Activated CD4-positive, alpha-beta memory T cell treated with anti-CD3 and anti-CD28 coated beads, Interleukin-2, amount 10 ng/mL, durations not matched to agents 7 days and 5 days (primary cell): ENCODE measurements around the gene ZNHIT3. TPM values are rescaled to one million over a fixed set of nuclear protein-coding genes. Genes with fewer than 3 reads are reported as not detected.
A peak's percentile ranks its signal among the peaks of the same experiment; 100 is the strongest.
"Not testable (repeated sequence)": the region's sequence is repeated elsewhere in the genome, so short reads cannot be mapped to it uniquely, and the experiment has no call there.

Source experiments
- CTCF ChIA-PET: fragments of 350-600 bp; sonication (Branson Sonifier 250); formaldehyde crosslinking; loops from one replicate; lab custom pipeline; 2021; ENCODE audit warnings: antibody characterized with exemption, inconsistent platforms; lab: Charles Lee
- POLR2A ChIA-PET: fragments of 350-600 bp; sonication (Branson Sonifier 250); formaldehyde crosslinking; loops from one replicate; lab custom pipeline; 2021; ENCODE audit warnings: antibody characterized with exemption; lab: Charles Lee
- DNase-seq: peaks from one replicate; pipeline ENCODE4 v3.0.0-alpha.2; 2020
- H3K27ac Mint-ChIP-seq: one replicate; pipeline ENCODE4 v1.8.0; 2021; ENCODE audit warnings: mild to moderate bottlenecking, mixed read lengths
- H3K27me3 Mint-ChIP-seq: one replicate; pipeline ENCODE4 v1.8.0; 2021; ENCODE audit warnings: mixed read lengths
- H3K36me3 Mint-ChIP-seq: one replicate; pipeline ENCODE4 v1.8.0; 2021; ENCODE audit warnings: low read depth, mixed read lengths
- H3K4me1 Mint-ChIP-seq: one replicate; pipeline ENCODE4 v1.8.0; 2021; ENCODE audit warnings: mixed read lengths
- H3K4me3 Mint-ChIP-seq: one replicate; pipeline ENCODE4 v1.8.0; 2021; ENCODE audit warnings: mild to moderate bottlenecking, mixed read lengths
- H3K9me3 Mint-ChIP-seq: one replicate; pipeline ENCODE4 v1.8.0; 2021; ENCODE audit warnings: mixed read lengths
- total RNA-seq, 2 experiments: library from RNA; stranded (reverse); gene quantifications; one replicate each; pipeline ENCODE4 v1.2.3, GENCODE V29; 2021

ZNHIT3 gene
- total RNA-seq, 2 experiments from 2014 or later, result 38.1 to 38.9 TPM

GRCh38 chr17:36468903-36469635, 17.4 kb upstream of the ZNHIT3 start:
- ChIA-PET POLR2A (no interaction called here), CTCF (interaction anchor here (1.0 kb wide), 1 partner anchor 14 kb away, joined by 3 read pairs; no protein-coding TSS in a partner anchor)
- no peaks in the 10 kb centered on the region for H3K9me3 Mint-ChIP-seq
- peaks cover 28% of the 10 kb centered on the region for H3K27me3 Mint-ChIP-seq
- H3K4me1 Mint-ChIP-seq, result no peaks in the 10 kb centered on the region
- no peak overlapping the region for H3K4me3 Mint-ChIP-seq
- H3K36me3 Mint-ChIP-seq, result no peaks in the 10 kb centered on the region
- no peak overlapping the region for H3K27ac Mint-ChIP-seq
- DNase-seq, result no peak

DNA sequence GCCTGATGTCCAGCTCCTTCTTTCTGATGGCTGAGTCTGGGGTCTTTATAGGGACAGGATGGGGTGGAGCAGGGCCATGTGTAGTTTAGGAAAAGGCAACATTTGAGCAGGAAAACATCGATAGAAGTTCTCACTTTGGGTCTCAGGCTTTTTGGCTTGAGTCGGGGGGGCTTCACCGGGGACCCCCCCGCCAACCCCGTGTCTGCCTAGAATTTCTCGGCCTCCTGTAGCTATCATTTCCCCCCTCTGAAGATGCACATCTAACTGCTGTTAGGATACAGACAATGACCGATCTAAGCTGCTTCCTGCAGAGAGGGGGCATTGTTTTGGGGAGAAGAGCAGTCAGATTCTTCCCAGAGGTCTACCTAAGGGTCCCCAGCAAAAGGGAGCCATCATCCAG, 16.7 kb upstream of the ZNHIT3 start:
- no peak overlapping the region for H3K4me3 Mint-ChIP-seq
- H3K9me3 Mint-ChIP-seq, result no peaks in the 10 kb centered on the region
- no peaks in the 10 kb centered on the region for H3K36me3 Mint-ChIP-seq
- ChIA-PET CTCF (interaction anchor here (1.0 kb wide), 1 partner anchor 13 kb away, joined by 3 read pairs; no protein-coding TSS in a partner anchor), POLR2A (no interaction called here)
- no peak overlapping the region for H3K27ac Mint-ChIP-seq
- no peaks in the 10 kb centered on the region for H3K4me1 Mint-ChIP-seq
- DNase-seq, result no peak
- peaks cover 31% of the 10 kb centered on the region for H3K27me3 Mint-ChIP-seq

GRCh38 chr17:36470499-36470898, 16.0 kb upstream of the ZNHIT3 start:
- H3K4me1 Mint-ChIP-seq, result no peaks in the 10 kb centered on the region
- no peak overlapping the region for H3K27ac Mint-ChIP-seq
- H3K36me3 Mint-ChIP-seq, result no peaks in the 10 kb centered on the region
- CTCF ChIA-PET, result no interaction called here
- H3K4me3 Mint-ChIP-seq, result no peak overlapping the region
- DNase-seq, result no peak
- POLR2A ChIA-PET, result no interaction called here
- H3K27me3 Mint-ChIP-seq, result peaks cover 27% of the 10 kb centered on the region
- H3K9me3 Mint-ChIP-seq, result no peaks in the 10 kb centered on the region

GRCh38 chr17:36474571-36474970, 11.9 kb upstream of the ZNHIT3 start:
- no peaks in the 10 kb centered on the region for H3K36me3 Mint-ChIP-seq
- H3K27ac Mint-ChIP-seq, result no peak overlapping the region
- CTCF ChIA-PET, result interaction anchor here (0.8 kb wide), 1 partner anchor 9 kb away, joined by 3 read pairs; no protein-coding TSS in a partner anchor
- POLR2A ChIA-PET, result no interaction called here
- no peaks in the 10 kb centered on the region for H3K9me3 Mint-ChIP-seq
- no peaks in the 10 kb centered on the region for H3K4me1 Mint-ChIP-seq
- H3K4me3 Mint-ChIP-seq, result no peak overlapping the region
- no peak for DNase-seq
- peaks cover 36% of the 10 kb centered on the region for H3K27me3 Mint-ChIP-seq

GRCh38 chr17:36475346-36475970, 11.0 kb upstream of the ZNHIT3 start:
- ChIA-PET POLR2A (interaction anchor here (1.6 kb wide), 1 partner anchor 10 kb away, joined by 4 read pairs; no protein-coding TSS in a partner anchor), CTCF (no interaction called here)
- H3K9me3 Mint-ChIP-seq, result no peaks in the 10 kb centered on the region
- no peaks in the 10 kb centered on the region for H3K4me1 Mint-ChIP-seq
- no peak overlapping the region for H3K4me3 Mint-ChIP-seq
- peaks cover 39% of the 10 kb centered on the region for H3K27me3 Mint-ChIP-seq
- no peak for DNase-seq
- no peak overlapping the region for H3K27ac Mint-ChIP-seq
- H3K36me3 Mint-ChIP-seq, result no peaks in the 10 kb centered on the region

DNA sequence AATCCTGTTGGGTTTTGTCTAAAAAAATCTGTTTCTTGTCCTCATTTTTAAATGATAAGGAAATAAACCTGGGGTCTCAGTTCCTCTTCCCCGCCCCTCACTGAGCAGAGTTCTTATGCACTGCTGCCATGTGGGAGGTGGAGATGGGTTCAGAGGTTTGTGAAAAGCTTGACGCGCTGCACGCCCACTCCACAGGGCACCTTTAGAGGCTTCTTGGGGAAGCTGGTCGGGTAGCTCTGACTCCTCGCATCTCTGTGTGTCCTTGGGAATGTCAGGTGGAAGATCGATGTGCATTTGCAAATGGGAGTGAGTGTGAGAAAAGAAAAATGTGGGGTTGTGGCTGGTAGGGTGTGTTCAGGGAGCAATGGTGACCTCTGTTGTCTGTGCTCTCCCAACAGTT, 4.7 kb upstream of the ZNHIT3 start:
- no peak for DNase-seq
- peaks cover 30% of the 10 kb centered on the region for H3K4me1 Mint-ChIP-seq
- peaks cover 2% of the 10 kb centered on the region for H3K36me3 Mint-ChIP-seq
- ChIA-PET POLR2A (no interaction called here), CTCF (interaction anchor here (0.6 kb wide), 1 partner anchor 534 kb away, joined by 3 read pairs; no protein-coding TSS in a partner anchor)
- H3K27ac Mint-ChIP-seq, result no peak overlapping the region
- H3K9me3 Mint-ChIP-seq, result no peaks in the 10 kb centered on the region
- H3K27me3 Mint-ChIP-seq, result peaks cover 30% of the 10 kb centered on the region
- H3K4me3 Mint-ChIP-seq, result no peak overlapping the region

DNA sequence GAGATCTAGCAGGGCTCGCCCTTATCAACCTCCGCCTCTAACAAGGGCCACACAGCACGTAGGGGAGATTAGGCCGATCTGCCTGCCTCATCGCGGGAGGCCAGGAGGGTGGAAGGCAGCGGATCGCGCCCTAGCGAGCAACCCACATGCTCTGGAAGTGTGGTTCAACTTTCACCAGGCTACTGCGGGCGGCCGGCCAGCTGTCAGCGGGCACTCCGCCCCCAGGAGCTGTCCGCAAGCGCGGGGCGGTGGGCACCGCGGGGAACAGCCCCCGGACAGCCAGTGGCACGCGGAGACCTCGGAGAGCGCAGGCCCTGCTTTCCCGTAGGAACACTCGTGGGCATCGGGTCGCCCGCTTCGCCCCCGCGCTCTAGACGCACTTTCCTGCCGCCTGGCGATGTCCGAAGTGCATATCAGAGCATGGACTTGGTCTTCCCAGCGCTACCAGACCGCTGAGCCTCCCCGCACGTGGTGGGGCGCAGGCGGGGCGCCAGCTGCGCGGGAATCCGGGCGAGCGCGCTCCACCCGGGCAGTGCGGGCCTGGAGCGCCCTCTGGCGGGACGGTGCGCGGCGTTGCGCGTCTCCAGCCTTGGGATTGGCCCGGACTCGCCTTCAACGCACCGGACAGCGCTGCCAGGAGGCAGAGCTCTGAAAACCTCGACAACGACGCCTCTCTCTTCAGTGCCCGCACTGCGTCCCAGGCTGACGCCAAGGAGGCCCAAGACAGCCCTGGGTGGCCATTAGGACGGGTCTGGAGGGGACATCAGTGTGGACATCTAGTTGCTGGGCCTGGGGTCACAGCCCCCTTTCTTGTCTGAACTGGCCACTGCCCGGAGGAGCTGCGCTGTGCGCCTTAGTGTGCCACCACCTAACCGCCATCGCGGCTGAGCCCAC, 3.6 kb upstream of the ZNHIT3 start:
- Mint-ChIP-seq H3K9me3 (no peaks in the 10 kb centered on the region), H3K4me1 (peaks cover 38% of the 10 kb centered on the region), H3K27ac (no peak overlapping the region), H3K4me3 (peak overlapping the region; percentile 8), H3K27me3 (peaks cover 23% of the 10 kb centered on the region), H3K36me3 (peaks cover 5% of the 10 kb centered on the region)
- DNase-seq, result peak; percentile 82
- POLR2A ChIA-PET, result interaction anchor here (0.6 to 1.0 kb wide), 2 partner anchors 51 to 1163 kb away, joined by 3 read pairs; no protein-coding TSS in a partner anchor
- CTCF ChIA-PET, result interaction anchor here (0.8 to 1.6 kb wide), 9 partner anchors 8 to 513 kb away, joined by 3 to 8 read pairs (median 3); partner anchors contain the start of gene MRM1

- not testable (repeated sequence) for H3K4me3 Mint-ChIP-seq, H3K27ac Mint-ChIP-seq, DNase-seq, H3K9me3 Mint-ChIP-seq, H3K36me3 Mint-ChIP-seq
- ChIA-PET CTCF (interaction anchor here (1.4 to 1.6 kb wide), 2 partner anchors 8 to 508 kb away, joined by 5 to 8 read pairs; no protein-coding TSS in a partner anchor), POLR2A (interaction anchor here (1.0 to 2.6 kb wide), 2 partner anchors 50 to 51 kb away, joined by 3 to 21 read pairs; partner anchors contain the start of genes MYO19 and PIGW)
- peaks cover 23% of the 10 kb centered on the region for H3K27me3 Mint-ChIP-seq
- H3K4me1 Mint-ChIP-seq, result peaks cover 42% of the 10 kb centered on the region
Measured at GRCh38 chr17:36484021-36484420, 2.5 kb upstream of the ZNHIT3 start.

DNA sequence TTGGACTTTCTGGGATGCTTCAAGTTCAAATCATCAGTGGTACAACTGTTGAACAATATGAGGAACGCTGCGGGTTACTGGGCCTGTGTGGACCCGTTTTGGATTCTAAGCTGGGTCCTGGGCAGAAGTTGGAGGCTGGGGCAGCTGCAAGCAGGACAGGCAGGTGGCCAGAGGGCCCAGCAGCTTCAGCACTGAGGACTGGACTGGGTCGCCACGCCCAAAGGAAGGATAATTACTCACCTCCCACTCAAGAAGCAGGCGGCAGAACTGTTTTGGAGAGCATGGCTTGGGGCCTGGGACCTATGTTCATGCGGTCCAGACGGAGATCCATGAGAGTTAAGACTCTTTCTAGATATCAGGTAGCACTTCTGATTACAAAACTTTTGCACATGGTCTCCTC, 1.5 kb upstream of the ZNHIT3 start:
- H3K4me1 Mint-ChIP-seq, result peaks cover 48% of the 10 kb centered on the region
- H3K27me3 Mint-ChIP-seq, result peaks cover 17% of the 10 kb centered on the region
- ChIA-PET POLR2A (interaction anchor here (0.7 to 2.6 kb wide), 4 partner anchors 10 to 117 kb away, joined by 3 to 21 read pairs (median 6); partner anchors contain the start of genes MYO19 and PIGW), CTCF (no interaction called here)
- no peaks in the 10 kb centered on the region for H3K9me3 Mint-ChIP-seq
- no peak for DNase-seq
- H3K36me3 Mint-ChIP-seq, result peaks cover 16% of the 10 kb centered on the region
- no peak overlapping the region for H3K27ac Mint-ChIP-seq
- peak overlapping the region; percentile 99 for H3K4me3 Mint-ChIP-seq

DNA sequence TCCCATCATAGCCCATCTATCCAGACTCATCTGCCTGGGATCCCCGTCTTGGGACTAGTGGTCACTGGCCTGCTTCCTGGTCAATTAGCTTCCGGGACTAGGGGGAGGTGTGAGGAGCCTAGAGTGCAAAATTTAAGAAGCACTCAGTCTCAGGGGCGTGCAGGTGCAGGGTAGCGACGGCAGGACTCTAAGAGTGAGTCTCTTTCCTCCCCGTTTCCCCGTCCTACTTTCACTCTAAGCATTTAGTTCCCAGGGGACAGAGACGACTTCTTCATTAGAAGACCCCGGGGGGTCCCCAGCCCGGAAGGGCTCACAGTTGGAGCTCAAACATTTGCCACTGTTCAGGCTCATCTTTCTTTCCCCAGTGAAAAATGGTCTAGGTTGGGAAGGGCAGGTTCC, 677 bp upstream of the ZNHIT3 start:
- no peak for DNase-seq
- peaks cover 19% of the 10 kb centered on the region for H3K36me3 Mint-ChIP-seq
- CTCF ChIA-PET, result no interaction called here
- peaks cover 52% of the 10 kb centered on the region for H3K4me1 Mint-ChIP-seq
- peak overlapping the region; percentile 96 for H3K27ac Mint-ChIP-seq
- POLR2A ChIA-PET, result interaction anchor here (0.8 to 2.6 kb wide), 8 partner anchors 9 to 555 kb away, joined by 3 to 21 read pairs (median 4); partner anchors contain the start of genes GGNBP2, MYO19, PIGW and RDM1
- peaks cover 13% of the 10 kb centered on the region for H3K27me3 Mint-ChIP-seq
- no peaks in the 10 kb centered on the region for H3K9me3 Mint-ChIP-seq
- H3K4me3 Mint-ChIP-seq, result peak overlapping the region; percentile 99

- Mint-ChIP-seq H3K36me3 (peaks cover 59% of the 10 kb centered on the region), H3K9me3 (no peaks in the 10 kb centered on the region), H3K27ac (no peak overlapping the region), H3K4me1 (peaks cover 17% of the 10 kb centered on the region), H3K4me3 (no peak overlapping the region), H3K27me3 (no peaks in the 10 kb centered on the region)
- DNase-seq, result no peak
- CTCF ChIA-PET, result no interaction called here
- POLR2A ChIA-PET, result no interaction called here
Measured at GRCh38 chr17:36493956-36494355, 7.5 kb downstream of the ZNHIT3 start.

- peaks cover 59% of the 10 kb centered on the region for H3K36me3 Mint-ChIP-seq
- POLR2A ChIA-PET, result interaction anchor here (1.3 to 1.8 kb wide), 2 partner anchors 9 to 11 kb away, joined by 3 to 8 read pairs; partner anchors contain the start of gene ZNHIT3
- no peak for DNase-seq
- H3K4me1 Mint-ChIP-seq, result peaks cover 13% of the 10 kb centered on the region
- H3K9me3 Mint-ChIP-seq, result no peaks in the 10 kb centered on the region
- H3K27me3 Mint-ChIP-seq, result no peaks in the 10 kb centered on the region
- H3K27ac Mint-ChIP-seq, result no peak overlapping the region
- CTCF ChIA-PET, result interaction anchor here (0.8 kb wide), 1 partner anchor 12 kb away, joined by 4 read pairs; no protein-coding TSS in a partner anchor
- no peak overlapping the region for H3K4me3 Mint-ChIP-seq
Measured at GRCh38 chr17:36494674-36495073, 8.2 kb downstream of the ZNHIT3 start.
